ELR (cell line): ENCODE data around the gene HIRA.
A peak's percentile ranks its signal among the peaks of the same experiment; 100 is the strongest.
"Not testable (repeated sequence)": the region's sequence is repeated elsewhere in the genome, so short reads cannot be mapped to it uniquely, and the experiment has no call there.

Source experiments
- DNase-seq: peaks from one replicate; pipeline ENCODE4 v3.0.0-alpha.2; 2015; ENCODE audit warnings: low read depth

The HIRA gene

GRCh38 chr22:19330205-19330604, 101.3 kb downstream of the HIRA start:
- not testable (repeated sequence) for DNase-seq

- no peak for DNase-seq
Observed at GRCh38 chr22:19329454-19329853, 102.1 kb downstream of the HIRA start.

- peak; percentile 56 for DNase-seq
Observed at GRCh38 chr22:19325296-19325948, 106.1 kb downstream of the HIRA start.

- DNase-seq = not testable (repeated sequence)
Observed at GRCh38 chr22:19323420-19323819, 108.1 kb downstream of the HIRA start.

GRCh38 chr22:19321757-19322156, 109.8 kb downstream of the HIRA start:
- no peak for DNase-seq

GRCh38 chr22:19320136-19320535, 111.4 kb downstream of the HIRA start:
- not testable (repeated sequence) for DNase-seq

- no peak for DNase-seq
Observed at GRCh38 chr22:19319281-19319680, 112.3 kb downstream of the HIRA start.

GRCh38 chr22:19317865-19318264, 113.7 kb downstream of the HIRA start:
- DNase-seq = no peak

- no peak for DNase-seq
Observed at GRCh38 chr22:19307872-19308271, 123.7 kb downstream of the HIRA start.

- DNase-seq = not testable (repeated sequence)
Observed at GRCh38 chr22:19306535-19306934, 125.0 kb downstream of the HIRA start.

GRCh38 chr22:19304547-19304946, 127.0 kb downstream of the HIRA start:
- DNase-seq = no peak

GRCh38 chr22:19303785-19304184, 127.7 kb downstream of the HIRA start:
- no peak for DNase-seq

GRCh38 chr22:19295733-19296132, 135.8 kb downstream of the HIRA start:
- DNase-seq = no peak

GRCh38 chr22:19292458-19293230, 138.9 kb downstream of the HIRA start:
- DNase-seq = no peak

GRCh38 chr22:19291580-19292457, 139.7 kb downstream of the HIRA start, which contains the start of gene CLTCL1:
Gene CLTCL1, minus strand, starts transcription at chr22:19291719. Its CDS starts 78 bp downstream, at chr22:19291641.
- peak; percentile 81 for DNase-seq

- DNase-seq = peak; percentile 59
Observed at GRCh38 chr22:19291218-19291579, 140.3 kb downstream of the HIRA start.

- peak; percentile 24 for DNase-seq
Observed at GRCh38 chr22:19290400-19291217, 140.9 kb downstream of the HIRA start.

- DNase-seq = peak; percentile 77
Observed at GRCh38 chr22:19289475-19290161, 141.9 kb downstream of the HIRA start.

GRCh38 chr22:19287889-19288288, 143.6 kb downstream of the HIRA start:
- DNase-seq = peak; percentile 86

GRCh38 chr22:19287076-19287707, 144.3 kb downstream of the HIRA start:
- DNase-seq = peak; percentile 12
